ENCODE measurements around the gene NODAL. TPM values are rescaled to one million over a fixed set of nuclear protein-coding genes. Genes with fewer than 3 reads are reported as not detected.
"Not testable (repeated sequence)": the region's sequence is repeated elsewhere in the genome, so short reads cannot be mapped to it uniquely, and the experiment has no call there.

NODAL gene
- total RNA-seq (not detected), polyA plus RNA-seq (ENCODE audit: insufficient read length in 6 of 6) (1 to 10 TPM in 2 of 6 donors, under 1 TPM in 4; 0.80 to 1.3 (median 0.93) TPM)
- long read RNA-seq, donor 1 = 0 reads
- long read RNA-seq, donor 2 = 0 reads
- long read RNA-seq, donor 3 = 0 reads
- long read RNA-seq, donor 4 = 0 reads
- long read RNA-seq, donor 5 = 0 reads
- long read RNA-seq, donor 6 = 0 reads
- long read RNA-seq, donor 7 = 0 reads
- long read RNA-seq, donor 8 = 0 reads
- long read RNA-seq, donor 9 = 0 reads
- long read RNA-seq, donor 10 = 0 reads
- long read RNA-seq, donor 11, partial matches to known transcripts = 0 of 2 reads
- long read RNA-seq, donor 11, other reads (novel, unspliced or antisense) = 0 of 2 reads
- long read RNA-seq, donor 12 = 0 reads

DNA sequence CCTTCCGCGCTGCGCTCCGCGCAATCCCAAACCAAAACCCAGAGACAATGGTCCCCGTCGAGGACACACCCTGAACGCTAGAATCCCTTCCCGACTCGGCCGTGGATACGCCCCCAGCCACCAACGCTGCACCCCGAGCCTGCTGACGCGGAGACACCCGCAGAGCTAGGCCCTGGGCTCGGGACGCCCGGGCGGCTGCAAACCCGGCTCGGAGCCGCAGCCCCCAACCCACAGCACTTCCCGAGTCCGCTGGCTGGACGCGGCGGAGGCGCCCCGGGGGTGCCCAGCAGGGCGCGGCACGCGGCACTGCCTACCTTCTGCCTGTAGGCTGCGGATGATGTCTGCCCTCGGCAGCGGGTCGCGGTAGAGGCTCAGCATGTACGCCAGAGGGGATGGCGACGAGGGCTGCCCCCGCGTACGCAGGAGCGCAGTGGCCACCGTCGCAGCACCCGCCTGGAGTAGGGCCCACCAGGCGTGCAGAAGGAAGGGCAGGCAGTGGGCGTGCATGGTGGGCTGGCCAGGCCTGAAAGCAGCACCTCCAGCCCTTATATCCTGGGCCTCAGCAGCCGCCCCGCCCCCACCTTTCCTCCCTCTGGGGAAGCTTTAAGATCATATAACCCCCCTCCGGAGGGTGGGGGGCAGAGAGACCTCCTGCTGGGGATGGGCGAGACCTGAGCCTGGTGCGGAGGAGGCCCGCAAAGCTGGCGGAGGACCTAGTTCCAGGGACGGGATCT is at the start of gene NODAL:
Gene NODAL (minus strand): TSS at position 521 of the 734 bp plus-strand sequence. CDS start 14 bp downstream, at position 507.
- intact Hi-C loops (cut with DNase I) = no loop called here
- H3K36me3 ChIP-seq = no peaks in the 10 kb centered on the region
- DNase-seq = no peak
- H3K9me3 ChIP-seq = no peaks in the 10 kb centered on the region
- peaks cover 40 to 59% of the 10 kb centered on the region in 2 donors for H3K27me3 ChIP-seq
- peak; percentile 17 for ATAC-seq
- no peak within 1 kb of the TSS for H3K27ac ChIP-seq
- TF ChIP-seq, protein P1, sequence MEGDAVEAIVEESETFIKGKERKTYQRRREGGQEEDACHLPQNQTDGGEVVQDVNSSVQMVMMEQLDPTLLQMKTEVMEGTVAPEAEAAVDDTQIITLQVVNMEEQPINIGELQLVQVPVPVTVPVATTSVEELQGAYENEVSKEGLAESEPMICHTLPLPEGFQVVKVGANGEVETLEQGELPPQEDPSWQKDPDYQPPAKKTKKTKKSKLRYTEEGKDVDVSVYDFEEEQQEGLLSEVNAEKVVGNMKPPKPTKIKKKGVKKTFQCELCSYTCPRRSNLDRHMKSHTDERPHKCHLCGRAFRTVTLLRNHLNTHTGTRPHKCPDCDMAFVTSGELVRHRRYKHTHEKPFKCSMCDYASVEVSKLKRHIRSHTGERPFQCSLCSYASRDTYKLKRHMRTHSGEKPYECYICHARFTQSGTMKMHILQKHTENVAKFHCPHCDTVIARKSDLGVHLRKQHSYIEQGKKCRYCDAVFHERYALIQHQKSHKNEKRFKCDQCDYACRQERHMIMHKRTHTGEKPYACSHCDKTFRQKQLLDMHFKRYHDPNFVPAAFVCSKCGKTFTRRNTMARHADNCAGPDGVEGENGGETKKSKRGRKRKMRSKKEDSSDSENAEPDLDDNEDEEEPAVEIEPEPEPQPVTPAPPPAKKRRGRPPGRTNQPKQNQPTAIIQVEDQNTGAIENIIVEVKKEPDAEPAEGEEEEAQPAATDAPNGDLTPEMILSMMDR (IDR thresholded peaks at IDR 0.05) = no peak
- H3K4me1 ChIP-seq = peaks cover 12 to 20% of the 10 kb centered on the region in 2 donors
- no peak within 1 kb of the TSS for H3K4me3 ChIP-seq

DNA sequence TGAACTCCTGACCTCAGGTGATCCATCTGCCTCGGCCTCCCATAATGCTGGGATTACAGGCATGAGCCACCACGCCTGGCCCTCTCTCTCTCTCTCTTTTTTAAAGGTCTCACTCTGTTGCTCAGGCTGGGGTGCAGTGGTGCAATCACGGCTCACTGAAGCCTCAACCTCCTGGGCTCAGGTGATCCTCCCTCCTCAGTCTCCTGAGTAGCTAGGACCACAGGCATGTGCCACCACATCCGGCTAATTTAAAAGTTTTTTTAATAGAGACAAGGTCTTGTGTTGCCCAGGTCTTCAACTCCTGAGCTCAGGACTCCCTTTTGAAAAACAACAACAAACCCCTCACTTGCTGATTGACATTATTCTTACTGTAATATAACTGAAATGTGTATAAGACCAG is 48.7 kb upstream of the NODAL start:
- Histone ChIP-seq H3K27me3 (no peaks in the 10 kb centered on the region), H3K4me1 (peaks cover 5 to 39% of the 10 kb centered on the region in 2 donors), H3K9me3 (no peaks in the 10 kb centered on the region), H3K36me3 (no peaks in the 10 kb centered on the region), H3K27ac (no peak overlapping the region), H3K4me3 (no peak overlapping the region)
- TF ChIP-seq, protein P1 (IDR thresholded peaks at IDR 0.05) = no peak
- DNase-seq (no peak), ATAC-seq (no peak)
- intact Hi-C loops (cut with DNase I) = no loop called here

DNA sequence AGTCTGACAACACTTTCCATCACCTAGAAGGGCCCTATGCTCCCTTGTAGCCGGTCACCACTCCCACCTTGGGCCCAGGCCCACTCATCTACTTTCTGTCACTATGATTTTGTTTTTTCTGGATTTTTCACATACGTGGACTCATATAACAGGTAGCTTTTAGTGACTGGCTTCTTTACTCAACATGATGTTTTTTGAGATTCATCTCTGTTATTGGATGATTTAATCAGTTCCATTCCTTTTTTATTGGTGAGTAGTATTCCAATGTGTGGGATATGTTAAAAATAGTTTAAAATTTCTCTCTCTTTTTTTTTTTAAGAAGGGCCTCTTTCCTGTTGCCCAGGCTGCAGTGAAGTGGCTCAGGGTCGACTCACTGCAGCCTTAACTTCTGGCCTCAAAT is 46.3 kb upstream of the NODAL start:
- Histone ChIP-seq H3K4me1 (peaks cover 0 to 29% of the 10 kb centered on the region in 2 donors), H3K27ac (no peak overlapping the region), H3K4me3 (no peak overlapping the region), H3K27me3 (no peaks in the 10 kb centered on the region), H3K9me3 (no peaks in the 10 kb centered on the region), H3K36me3 (no peaks in the 10 kb centered on the region)
- DNase-seq (no peak), ATAC-seq (no peak)
- intact Hi-C loops (cut with DNase I) = no loop called here
- TF ChIP-seq, protein P1 (IDR thresholded peaks at IDR 0.05) = no peak

DNA sequence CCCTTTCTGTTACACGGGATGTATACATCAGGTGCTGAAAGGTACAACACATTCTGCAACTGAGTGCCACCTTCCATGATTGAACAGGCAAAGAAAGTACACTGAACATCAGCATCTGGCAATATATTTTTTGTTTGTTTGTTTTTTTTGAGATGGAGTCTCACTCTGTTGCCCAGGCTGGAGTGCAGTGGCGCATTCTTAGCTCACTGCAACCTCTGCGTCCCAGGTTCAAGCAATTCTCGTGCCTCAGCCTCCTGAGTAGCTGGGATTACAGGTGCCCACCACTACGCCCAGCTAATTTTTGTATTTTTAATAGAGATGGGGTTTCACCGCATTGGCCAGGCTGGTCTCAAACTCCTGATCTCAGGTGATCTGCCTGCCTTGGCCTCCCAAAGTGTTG is 42.4 kb upstream of the NODAL start:
- DNase-seq; H3K36me3 ChIP-seq; H3K4me3 ChIP-seq; ATAC-seq; H3K9me3 ChIP-seq; intact Hi-C loops (cut with DNase I): not testable (repeated sequence)
- peaks cover 3 to 16% of the 10 kb centered on the region in 2 donors for H3K27me3 ChIP-seq
- H3K27ac ChIP-seq = peak overlapping the region in 1 of 2 donors; percentile 7
- H3K4me1 ChIP-seq = peaks cover 0 to 43% of the 10 kb centered on the region in 2 donors

DNA sequence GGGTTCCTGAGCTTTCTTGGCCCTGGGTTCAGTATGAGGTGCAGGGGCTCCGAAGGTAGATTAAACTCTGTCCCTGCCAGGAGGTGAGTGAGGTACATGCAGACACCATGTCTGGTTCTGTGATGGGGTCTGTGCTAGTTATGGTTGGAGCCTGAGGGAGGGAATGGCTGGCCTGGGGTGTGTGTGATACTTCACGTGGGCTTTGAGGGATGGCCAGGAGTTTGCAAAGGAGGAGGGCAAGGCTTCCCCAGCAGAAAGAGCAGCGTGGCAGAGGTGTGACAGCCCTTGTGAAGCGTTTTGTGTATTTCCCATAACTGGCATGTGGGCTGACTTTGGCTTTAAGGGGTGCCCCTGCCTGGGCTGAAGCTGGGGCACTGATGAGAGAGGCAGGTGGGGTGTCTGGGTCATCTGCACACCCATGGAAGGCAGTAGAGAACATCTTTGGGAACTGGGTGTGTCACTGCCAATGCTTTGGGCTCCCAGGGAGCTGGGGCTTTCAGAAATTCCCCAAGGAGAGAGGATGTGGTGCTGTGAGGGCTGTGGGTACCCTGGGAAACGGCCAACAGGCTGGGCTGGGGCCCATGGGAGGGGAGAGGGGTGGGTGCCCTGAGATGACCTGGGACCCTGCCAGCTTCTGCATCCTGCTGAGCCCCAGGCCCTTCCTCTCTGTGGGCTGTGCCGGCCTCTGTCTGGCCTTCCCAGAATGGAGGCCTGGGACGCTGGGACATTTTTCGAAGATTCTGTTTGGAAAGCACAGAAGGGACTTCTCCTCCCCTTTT is 41.7 kb upstream of the NODAL start:
- Histone ChIP-seq H3K4me1 (peaks cover 0 to 48% of the 10 kb centered on the region in 2 donors), H3K9me3 (no peaks in the 10 kb centered on the region), H3K4me3 (no peak overlapping the region), H3K27ac (peak overlapping the region in 1 of 2 donors; percentile 7), H3K36me3 (no peaks in the 10 kb centered on the region), H3K27me3 (peaks cover 3 to 23% of the 10 kb centered on the region in 2 donors)
- TF ChIP-seq, protein P1 (IDR thresholded peaks at IDR 0.05) = no peak
- intact Hi-C loops (cut with DNase I) = no loop called here
- peak in 1 of 4 donors; percentile 31 for DNase-seq
- ATAC-seq = no peak
